Smooth muscle cell (in vitro differentiated cells): ENCODE measurements around the gene TMEM123. TPM values are rescaled to one million over a fixed set of nuclear protein-coding genes. Genes with fewer than 3 reads are reported as not detected.

Source experiments
- DNase-seq: peaks from one replicate; lab custom pipeline; 2025; ENCODE audit not compliant: unreplicated experiment; lab: John Stamatoyannopoulos, UW
- H2AFZ ChIP-seq: fragments of 200-600 bp; sonication (generic); 2 replicates; pipeline ENCODE4 v1.6.0; 2016; ENCODE audit warnings: antibody characterized with exemption, low read depth, mild to moderate bottlenecking
- H3F3A ChIP-seq: fragments of 200-600 bp; sonication (generic); 2 replicates; pipeline ENCODE4 v1.6.0; 2017; ENCODE audit warnings: antibody characterized with exemption, low read depth
- H3K27ac ChIP-seq: fragments of 200-600 bp; sonication (generic); 2 replicates; pipeline ENCODE4 v1.5.1; 2016; ENCODE audit warnings: low read depth, mild to moderate bottlenecking
- H3K27me3 ChIP-seq: fragments of 200-600 bp; sonication (generic); 2 replicates; pipeline ENCODE4 v1.6.1; 2016; ENCODE audit warnings: low read depth, mild to moderate bottlenecking
- H3K36me3 ChIP-seq: fragments of 200-600 bp; sonication (generic); 2 replicates; pipeline ENCODE4 v1.5.1; 2016; ENCODE audit warnings: low read depth
- H3K4me1 ChIP-seq: fragments of 200-600 bp; sonication (generic); 2 replicates; pipeline ENCODE4 v1.5.1; 2016; ENCODE audit warnings: low read depth
- H3K4me2 ChIP-seq: fragments of 200-600 bp; sonication (generic); 2 replicates; pipeline ENCODE4 v1.6.0; 2016; ENCODE audit warnings: mild to moderate bottlenecking
- H3K4me3 ChIP-seq: fragments of 200-600 bp; sonication (generic); 2 replicates; pipeline ENCODE4 v1.5.1; 2016; ENCODE audit warnings: mild to moderate bottlenecking
- H3K79me2 ChIP-seq: fragments of 200-600 bp; sonication (generic); 2 replicates; pipeline ENCODE4 v1.6.0; 2016; ENCODE audit warnings: low read depth, mild to moderate bottlenecking
- H3K9ac ChIP-seq: fragments of 200-600 bp; sonication (generic); 2 replicates; pipeline ENCODE4 v1.6.0; 2016; ENCODE audit warnings: low read depth
- H3K9me3 ChIP-seq: fragments of 200-600 bp; sonication (generic); replicated peaks from 2 replicates; pipeline ENCODE4 v1.5.1; 2016; ENCODE audit warnings: low read depth
- H4K20me1 ChIP-seq: fragments of 200-600 bp; sonication (generic); 2 replicates; pipeline ENCODE4 v1.6.0; 2016; ENCODE audit warnings: low read depth
- WGBS: methylation state at CpG from one replicate; pipeline ENCODE4 v1.1.7; 2016; ENCODE audit warnings: low lambda C conversion rate; 5-methylcytosine and 5-hydroxymethylcytosine counted together
- polyA plus RNA-seq: library from polyadenylated mRNA; unstranded; fragments of >200 nt; fragmentation: Nextera tagmentation; extraction: Ambion mirVana; gene quantifications from 2 replicates; pipeline ENCODE4 v1.2.1, GENCODE V29; 2016
- total RNA-seq: library from RNA; depleted of rRNA; stranded (reverse); fragments of >200 nt; gene quantifications from 2 replicates; pipeline ENCODE4 v1.2.3, GENCODE V29; 2014
- TF ChIP-seq, protein P1 (sequence below): fragments of 200-600 bp; sonication (generic); IDR thresholded peaks from 2 replicates; pipeline ENCODE4 v1.5.1; 2017; ENCODE audit warnings: borderline replicate concordance, mild to moderate bottlenecking, antibody characterized with exemption; ENCODE audit not compliant: insufficient read depth, poor library complexity, severe bottlenecking

TMEM123 gene
- total and polyA plus RNA-seq, 2 experiments from 2014 or later = 38.8 to 78.8 TPM

- TF ChIP-seq, protein P1, sequence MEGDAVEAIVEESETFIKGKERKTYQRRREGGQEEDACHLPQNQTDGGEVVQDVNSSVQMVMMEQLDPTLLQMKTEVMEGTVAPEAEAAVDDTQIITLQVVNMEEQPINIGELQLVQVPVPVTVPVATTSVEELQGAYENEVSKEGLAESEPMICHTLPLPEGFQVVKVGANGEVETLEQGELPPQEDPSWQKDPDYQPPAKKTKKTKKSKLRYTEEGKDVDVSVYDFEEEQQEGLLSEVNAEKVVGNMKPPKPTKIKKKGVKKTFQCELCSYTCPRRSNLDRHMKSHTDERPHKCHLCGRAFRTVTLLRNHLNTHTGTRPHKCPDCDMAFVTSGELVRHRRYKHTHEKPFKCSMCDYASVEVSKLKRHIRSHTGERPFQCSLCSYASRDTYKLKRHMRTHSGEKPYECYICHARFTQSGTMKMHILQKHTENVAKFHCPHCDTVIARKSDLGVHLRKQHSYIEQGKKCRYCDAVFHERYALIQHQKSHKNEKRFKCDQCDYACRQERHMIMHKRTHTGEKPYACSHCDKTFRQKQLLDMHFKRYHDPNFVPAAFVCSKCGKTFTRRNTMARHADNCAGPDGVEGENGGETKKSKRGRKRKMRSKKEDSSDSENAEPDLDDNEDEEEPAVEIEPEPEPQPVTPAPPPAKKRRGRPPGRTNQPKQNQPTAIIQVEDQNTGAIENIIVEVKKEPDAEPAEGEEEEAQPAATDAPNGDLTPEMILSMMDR = no peak
- DNase-seq = no peak
- peaks cover 39% of the 10 kb centered on the region for H4K20me1 ChIP-seq
These were observed 55.6 kb downstream of the TMEM123 start for GRCh38 chr11:102396708-102397563.

GRCh38 chr11:102395720-102396393 lies 56.7 kb downstream of the TMEM123 start:
- TF ChIP-seq, protein P1 = no peak
- 94% methylated on average over 6 of the region's 6 CpGs for WGBS
- H3K4me1 ChIP-seq = no peaks in the 10 kb centered on the region
- H3K4me2 ChIP-seq = no peak overlapping the region
- H3K27me3 ChIP-seq = no peaks in the 10 kb centered on the region
- H3K79me2 ChIP-seq = peaks cover 8% of the 10 kb centered on the region
- no peak overlapping the region for H3K4me3 ChIP-seq
- H2AFZ ChIP-seq = no peak overlapping the region
- no peak for DNase-seq
- H3K9ac ChIP-seq = no peak overlapping the region
- H3K36me3 ChIP-seq = no peaks in the 10 kb centered on the region
- no peak overlapping the region for H3K27ac ChIP-seq
- no peaks in the 10 kb centered on the region for H3K9me3 ChIP-seq
- H3F3A ChIP-seq = peaks cover 6% of the 10 kb centered on the region
- peaks cover 48% of the 10 kb centered on the region for H4K20me1 ChIP-seq

More at GRCh38 chr11:102396708-102397563, 55.6 kb downstream of the TMEM123 start:
- H3K79me2 ChIP-seq = peaks cover 5% of the 10 kb centered on the region
- no peaks in the 10 kb centered on the region for H3K27me3 ChIP-seq
- no peak overlapping the region for H2AFZ ChIP-seq
- H3K27ac ChIP-seq = no peak overlapping the region
- peaks cover 6% of the 10 kb centered on the region for H3F3A ChIP-seq
- no peaks in the 10 kb centered on the region for H3K9me3 ChIP-seq
- no peak overlapping the region for H3K4me2 ChIP-seq
- WGBS = 97% methylated on average over 4 of the region's 4 CpGs
- no peaks in the 10 kb centered on the region for H3K36me3 ChIP-seq
- H3K4me3 ChIP-seq = no peak overlapping the region
- H3K4me1 ChIP-seq = no peaks in the 10 kb centered on the region
- H3K9ac ChIP-seq = no peak overlapping the region

DNA sequence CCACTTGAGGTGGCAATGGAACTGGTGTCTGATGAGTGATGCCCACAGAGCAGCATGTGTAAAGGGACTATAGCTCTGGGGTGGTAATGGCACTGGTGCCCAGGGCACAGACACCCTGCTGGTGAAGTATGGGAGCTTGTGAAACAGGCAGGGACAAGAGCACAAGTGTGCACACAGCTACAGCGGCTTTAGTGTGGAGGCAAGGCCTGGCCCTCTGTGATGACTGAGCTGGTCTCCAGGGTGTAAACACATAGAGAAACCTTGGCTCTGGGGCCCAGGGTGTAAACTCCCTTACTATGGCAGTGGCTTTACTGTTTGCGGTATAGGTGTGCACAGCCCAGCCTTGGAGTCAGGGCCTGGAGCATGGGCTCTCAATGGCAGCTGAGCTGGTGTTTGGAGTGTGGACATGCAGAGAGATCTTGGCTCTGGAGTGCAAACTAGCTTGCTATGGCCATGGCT lies 59.3 kb downstream of the TMEM123 start:
- 91% methylated on average over 2 of the region's 2 CpGs for whole genome bisulfite sequencing
- H3K4me1 ChIP-seq = no peaks in the 10 kb centered on the region
- no peak for DNase-seq
- H3K36me3 ChIP-seq = no peaks in the 10 kb centered on the region
- TF ChIP-seq, protein P1 = no peak
- peaks cover 6% of the 10 kb centered on the region for H3F3A ChIP-seq
- H3K4me3 ChIP-seq = no peak overlapping the region
- H4K20me1 ChIP-seq = peaks cover 56% of the 10 kb centered on the region
- no peaks in the 10 kb centered on the region for H3K9me3 ChIP-seq
- peaks cover 8% of the 10 kb centered on the region for H3K79me2 ChIP-seq
- H2AFZ ChIP-seq = no peak overlapping the region
- H3K4me2 ChIP-seq = no peak overlapping the region
- no peak overlapping the region for H3K9ac ChIP-seq
- H3K27ac ChIP-seq = no peak overlapping the region
- H3K27me3 ChIP-seq = no peaks in the 10 kb centered on the region
